ENCODE data around the gene JARID2. TPM values are rescaled to one million over a fixed set of nuclear protein-coding genes. Genes with fewer than 3 reads are reported as not detected.

The JARID2 gene
- total and polyA plus RNA-seq, 2 of the 8 experiments (the other 6 are each of a cell fraction or from before 2014, with no cell fraction given), result 60.1 to 239 TPM

DNA sequence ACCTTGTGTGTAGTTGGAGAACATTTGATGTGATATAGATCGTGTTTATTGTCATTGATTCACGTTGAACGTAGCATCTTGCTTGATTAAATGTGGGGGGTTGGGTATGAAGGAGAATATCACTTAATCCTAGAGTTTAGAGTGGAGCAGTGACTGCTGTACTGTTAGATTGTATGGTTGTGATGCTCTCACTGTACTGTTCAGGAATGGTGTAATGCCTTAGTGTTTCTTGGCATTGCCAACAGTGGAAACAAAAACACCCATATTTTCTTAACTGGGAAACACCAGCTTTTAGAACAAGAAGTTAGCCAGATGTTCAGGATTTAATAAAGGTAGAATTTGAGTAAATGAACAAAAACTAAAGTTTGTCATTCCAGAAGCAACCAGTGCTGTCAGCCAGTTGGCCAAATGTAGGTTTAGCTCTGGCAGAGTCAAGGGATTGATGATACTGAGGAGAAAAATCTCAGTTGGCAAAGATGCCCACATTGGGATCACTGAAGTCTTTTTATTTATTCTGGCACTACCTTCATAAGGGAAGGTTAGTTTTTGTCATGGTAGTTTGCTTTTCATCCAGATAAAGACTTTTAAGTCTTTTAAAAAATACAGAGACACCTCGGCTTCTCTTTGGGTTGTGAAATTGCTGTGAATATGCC lies 129.9 kb downstream of the JARID2 start:
- H3K9me3 ChIP-seq (ENCODE audit: insufficient read depth in 2 of 2, low read depth in 1 of 2, low read length in 1 of 2), result no peaks in the 10 kb centered on the region
- H3K18ac ChIP-seq (ENCODE audit: extremely low read depth, low read length), result no peak overlapping the region
- H4K5ac ChIP-seq (ENCODE audit: insufficient read length, low read depth, low read length), result no peak overlapping the region
- no peak overlapping the region for H2BK120ac ChIP-seq (replicated peaks; ENCODE audit: low read depth, low read length)
- no peak overlapping the region for H3K27ac ChIP-seq (ENCODE audit: low read depth, low read length)
- peaks cover 5% of the 10 kb centered on the region; the same call in 1 of the 2 replicates for H3K79me1 ChIP-seq (ENCODE audit: low read depth, low read length)
- H3K79me2 ChIP-seq (ENCODE audit: control insufficient read depth in 1 of 2, insufficient read depth in 2 of 2, low read length in 2 of 2), result peaks cover 93 to 100% of the 10 kb centered on the region in 2 experiments
- H2AK5ac ChIP-seq (ENCODE audit: low read depth, low read length), result no peak overlapping the region
- no peak overlapping the region for H2BK5ac ChIP-seq (ENCODE audit: low read depth, low read length)
- H4K20me1 ChIP-seq (replicated peaks in 1 of 2; ENCODE audit: control insufficient read depth in 1 of 2, insufficient read depth in 2 of 2, low read length in 2 of 2), result peaks cover 53 to 78% of the 10 kb centered on the region in 2 experiments
- H2BK15ac ChIP-seq (ENCODE audit: low read length), result no peak overlapping the region
- H4K8ac ChIP-seq (ENCODE audit: extremely low read depth, insufficient read depth, low read length), result no peak overlapping the region
- peaks cover 2 to 31% (median 8%) of the 10 kb centered on the region in 4 experiments; a peak in 5 of 7 replicates for H3K4me1 ChIP-seq (replicated peaks in 1 of 4; ENCODE audit: control insufficient read depth in 3 of 4, insufficient read depth in 4 of 4, low read length in 3 of 4)
- FAIRE-seq (no peak), DNase-seq (ENCODE audit: low read depth in 1 of 2, low spot score in 2 of 2) (no peak)
- no peak overlapping the region; a peak in 1 of 4 replicates for H3K4me2 ChIP-seq (ENCODE audit: insufficient read depth in 1 of 2, low read depth in 2 of 2, low read length in 2 of 2)
- no peak overlapping the region for H2BK12ac ChIP-seq (ENCODE audit: low read depth, low read length)
- H3K23me2 ChIP-seq (ENCODE audit: low read depth, low read length), result no peaks in the 10 kb centered on the region
- H2BK20ac ChIP-seq (ENCODE audit: low read length), result no peak overlapping the region
- TF ChIP-seq, protein P1, sequence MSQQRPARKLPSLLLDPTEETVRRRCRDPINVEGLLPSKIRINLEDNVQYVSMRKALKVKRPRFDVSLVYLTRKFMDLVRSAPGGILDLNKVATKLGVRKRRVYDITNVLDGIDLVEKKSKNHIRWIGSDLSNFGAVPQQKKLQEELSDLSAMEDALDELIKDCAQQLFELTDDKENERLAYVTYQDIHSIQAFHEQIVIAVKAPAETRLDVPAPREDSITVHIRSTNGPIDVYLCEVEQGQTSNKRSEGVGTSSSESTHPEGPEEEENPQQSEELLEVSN (IDR thresholded peaks at IDR 0.05), result no peak
- TF ChIP-seq RXRA (IDR thresholded peaks at IDR 0.05; ENCODE audit: insufficient read depth, low read depth, low read length), result no peak
- TF ChIP-seq NRF1 (IDR thresholded peaks at IDR 0.05; ENCODE audit: low read depth, low read length), result no peak
- TF ChIP-seq SP2 (IDR thresholded peaks at IDR 0.05; ENCODE audit: low read length), result no peak
- TF ChIP-seq, protein P2, sequence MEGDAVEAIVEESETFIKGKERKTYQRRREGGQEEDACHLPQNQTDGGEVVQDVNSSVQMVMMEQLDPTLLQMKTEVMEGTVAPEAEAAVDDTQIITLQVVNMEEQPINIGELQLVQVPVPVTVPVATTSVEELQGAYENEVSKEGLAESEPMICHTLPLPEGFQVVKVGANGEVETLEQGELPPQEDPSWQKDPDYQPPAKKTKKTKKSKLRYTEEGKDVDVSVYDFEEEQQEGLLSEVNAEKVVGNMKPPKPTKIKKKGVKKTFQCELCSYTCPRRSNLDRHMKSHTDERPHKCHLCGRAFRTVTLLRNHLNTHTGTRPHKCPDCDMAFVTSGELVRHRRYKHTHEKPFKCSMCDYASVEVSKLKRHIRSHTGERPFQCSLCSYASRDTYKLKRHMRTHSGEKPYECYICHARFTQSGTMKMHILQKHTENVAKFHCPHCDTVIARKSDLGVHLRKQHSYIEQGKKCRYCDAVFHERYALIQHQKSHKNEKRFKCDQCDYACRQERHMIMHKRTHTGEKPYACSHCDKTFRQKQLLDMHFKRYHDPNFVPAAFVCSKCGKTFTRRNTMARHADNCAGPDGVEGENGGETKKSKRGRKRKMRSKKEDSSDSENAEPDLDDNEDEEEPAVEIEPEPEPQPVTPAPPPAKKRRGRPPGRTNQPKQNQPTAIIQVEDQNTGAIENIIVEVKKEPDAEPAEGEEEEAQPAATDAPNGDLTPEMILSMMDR (IDR thresholded peaks at IDR 0.05; ENCODE audit: control extremely low read depth in 1 of 3, insufficient read depth in 1 of 3, low read depth in 1 of 3, low read length in 3 of 3), result no peak
- no peak for TF ChIP-seq KDM1A (IDR thresholded peaks at IDR 0.05; ENCODE audit: borderline replicate concordance, low read length)
- TF ChIP-seq RNF2 (IDR thresholded peaks at IDR 0.05; ENCODE audit: borderline replicate concordance, low read depth, low read length, missing control alignments, poor library complexity, severe bottlenecking), result no peak
- no peak for TF ChIP-seq SAP30 (IDR thresholded peaks at IDR 0.05; ENCODE audit: insufficient read depth, insufficient replicate concordance, low read length)
- TF ChIP-seq ASH2L (IDR thresholded peaks at IDR 0.05; ENCODE audit: low read length), result no peak
- ChIA-PET CTCF (ENCODE audit: partially characterized antibody) (interaction anchor here (0.9 to 1.1 kb wide), 2 partner anchors 14 to 15 kb away, joined by 3 read pairs; no protein-coding TSS in a partner anchor), POLR2A (ENCODE audit: partially characterized antibody) (no interaction called here)
- 97% methylated on average over 4 of the region's 4 CpGs; no CpG with 5 or more reads in 1 of the 2 experiments for WGBS, 2 experiments (ENCODE audit: extremely low coverage in 1 of 2, insufficient coverage in 1 of 2, insufficient read length in 1 of 2, insufficient replicate concordance in 2 of 2, low coverage in 1 of 2, low lambda C conversion rate in 2 of 2, missing lambda C conversion rate in 1 of 2)
- no peak overlapping the region for H3K4me3 ChIP-seq (ENCODE audit: extremely low read depth in 1 of 4, insufficient read depth in 2 of 4, low read depth in 3 of 4, low read length in 4 of 4)
- H2AFZ ChIP-seq (ENCODE audit: low read length), result no peak overlapping the region
- no peaks in the 10 kb centered on the region for H3K27me3 ChIP-seq (replicated peaks in 1 of 4; ENCODE audit: control insufficient read depth in 3 of 4, extremely low read depth in 1 of 4, insufficient read depth in 3 of 4, low read length in 3 of 4)
- no peak overlapping the region for H3K9ac ChIP-seq (replicated peaks in 1 of 4; ENCODE audit: extremely low read depth in 1 of 4, low read depth in 3 of 4, low read length in 3 of 4)
- H3K14ac ChIP-seq (ENCODE audit: insufficient read length), result no peak overlapping the region
- peaks cover 0 to 25% (median 10%) of the 10 kb centered on the region in 4 experiments; a peak in 4 of 8 replicates for H3K36me3 ChIP-seq (ENCODE audit: control insufficient read depth in 2 of 4, insufficient read depth in 4 of 4, low read length in 3 of 4)
- no peak overlapping the region for H4K91ac ChIP-seq (replicated peaks; ENCODE audit: insufficient read length, low read length)
- H3K4ac ChIP-seq (replicated peaks; ENCODE audit: insufficient read length, low read depth, low read length), result no peak overlapping the region
- no peak overlapping the region for H3K56ac ChIP-seq (replicated peaks; ENCODE audit: insufficient read length, low read depth, low read length)
- H3K23ac ChIP-seq (ENCODE audit: insufficient read length), result no peak overlapping the region
